Activated B cell treated with CpG ODN at 0.5 μM for 24 hours (primary cell): ENCODE results near the gene DLG4. TPM values are rescaled to one million over a fixed set of nuclear protein-coding genes. Genes with fewer than 3 reads are reported as not detected.

Experiments
- ATAC-seq: fragments of 200-7000 bp; cut with Tn5 transposase; one replicate; pipeline ENCODE4 v1.10.0; 2021; ENCODE audit warnings: low read depth, mild to moderate bottlenecking, moderate library complexity
- CTCF ChIA-PET: fragments of 350-600 bp; sonication (Branson Sonifier 250); formaldehyde crosslinking; loops from one replicate; lab custom pipeline; 2021; ENCODE audit warnings: antibody characterized with exemption; lab: Charles Lee
- POLR2A ChIA-PET: fragments of 350-600 bp; sonication (Branson Sonifier 250); formaldehyde crosslinking; loops from one replicate; lab custom pipeline; 2021; ENCODE audit warnings: antibody characterized with exemption; lab: Charles Lee
- DNase-seq: peaks from one replicate; pipeline ENCODE4 v3.0.0; 2022
- H3K27ac Mint-ChIP-seq: one replicate; pipeline ENCODE4 v1.8.0; 2020; ENCODE audit warnings: mixed read lengths
- H3K27me3 Mint-ChIP-seq: one replicate; pipeline ENCODE4 v1.8.0; 2021; ENCODE audit warnings: mixed read lengths
- H3K36me3 Mint-ChIP-seq: one replicate; pipeline ENCODE4 v1.8.0; 2021; ENCODE audit warnings: low read depth, mixed read lengths
- H3K4me1 Mint-ChIP-seq: one replicate; pipeline ENCODE4 v1.8.0; 2021; ENCODE audit warnings: mixed read lengths
- H3K4me3 Mint-ChIP-seq: one replicate; pipeline ENCODE4 v1.8.0; 2020; ENCODE audit warnings: mild to moderate bottlenecking, mixed read lengths
- H3K9me3 Mint-ChIP-seq: one replicate; pipeline ENCODE4 v1.8.0; 2020; ENCODE audit warnings: mixed read lengths
- intact Hi-C: fragments of 100-400 bp; cut with micrococcal nuclease; formaldehyde crosslinking; loops from one replicate; pipeline ENCODE4 v1.15.1; 2024
- total RNA-seq: library from RNA; stranded (reverse); gene quantifications from 2 replicates; pipeline ENCODE4 v1.2.3, GENCODE V29; 2022
- TF ChIP-seq, protein P1 (sequence below): fragments of 200-600 bp; IDR thresholded peaks from one replicate; pipeline ENCODE4 v1.8.0; 2022; ENCODE audit warnings: antibody characterized with exemption, mild to moderate bottlenecking

DLG4 gene
- total RNA-seq, 1 donor from 2014 or later, result 3.9 TPM

- ChIA-PET POLR2A (interaction anchor here (0.5 to 10.5 kb wide), 12 partner anchors 15 to 353 kb away, joined by 3 to 245 read pairs (median 5); partner anchors contain the start of genes CTDNEP1, DVL2, ELP5 and GABARAP), CTCF (interaction anchor here (0.7 to 2.7 kb wide), 16 partner anchors 12 to 340 kb away, joined by 3 to 24 read pairs (median 3); partner anchors contain the start of genes CLDN7, DVL2, GABARAP and PHF23)
- ATAC-seq, result peak; percentile 39
- no peaks in the 10 kb centered on the region for H3K9me3 Mint-ChIP-seq
- H3K27me3 Mint-ChIP-seq, result no peaks in the 10 kb centered on the region
- H3K27ac Mint-ChIP-seq, result peak overlapping the region; percentile 88
- peak; percentile 39 for DNase-seq
- intact Hi-C loops, result loop anchor here (1.0 kb wide), 3 partner anchors 14 to 76 kb away; partner anchors contain the start of gene DVL2
- H3K4me3 Mint-ChIP-seq, result peak overlapping the region; percentile 96
- H3K4me1 Mint-ChIP-seq, result peaks cover 48% of the 10 kb centered on the region
- TF ChIP-seq, protein P1, sequence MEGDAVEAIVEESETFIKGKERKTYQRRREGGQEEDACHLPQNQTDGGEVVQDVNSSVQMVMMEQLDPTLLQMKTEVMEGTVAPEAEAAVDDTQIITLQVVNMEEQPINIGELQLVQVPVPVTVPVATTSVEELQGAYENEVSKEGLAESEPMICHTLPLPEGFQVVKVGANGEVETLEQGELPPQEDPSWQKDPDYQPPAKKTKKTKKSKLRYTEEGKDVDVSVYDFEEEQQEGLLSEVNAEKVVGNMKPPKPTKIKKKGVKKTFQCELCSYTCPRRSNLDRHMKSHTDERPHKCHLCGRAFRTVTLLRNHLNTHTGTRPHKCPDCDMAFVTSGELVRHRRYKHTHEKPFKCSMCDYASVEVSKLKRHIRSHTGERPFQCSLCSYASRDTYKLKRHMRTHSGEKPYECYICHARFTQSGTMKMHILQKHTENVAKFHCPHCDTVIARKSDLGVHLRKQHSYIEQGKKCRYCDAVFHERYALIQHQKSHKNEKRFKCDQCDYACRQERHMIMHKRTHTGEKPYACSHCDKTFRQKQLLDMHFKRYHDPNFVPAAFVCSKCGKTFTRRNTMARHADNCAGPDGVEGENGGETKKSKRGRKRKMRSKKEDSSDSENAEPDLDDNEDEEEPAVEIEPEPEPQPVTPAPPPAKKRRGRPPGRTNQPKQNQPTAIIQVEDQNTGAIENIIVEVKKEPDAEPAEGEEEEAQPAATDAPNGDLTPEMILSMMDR, result no peak
- H3K36me3 Mint-ChIP-seq, result peaks cover 48% of the 10 kb centered on the region
Measured at GRCh38 chr17:7220593-7221277, 1.1 kb upstream of the DLG4 start.

- peaks cover 36% of the 10 kb centered on the region for H3K36me3 Mint-ChIP-seq
- ChIA-PET CTCF (interaction anchor here (1.2 to 2.7 kb wide), 3 partner anchors 23 to 174 kb away, joined by 4 to 24 read pairs (median 8); partner anchors contain the start of gene GABARAP), POLR2A (interaction anchor here (0.5 to 10.5 kb wide), 17 partner anchors 11 to 623 kb away, joined by 3 to 245 read pairs (median 4); partner anchors contain the start of genes CTDNEP1, DVL2, ELP5 and GABARAP)
- ATAC-seq (no peak), DNase-seq (no peak)
- no peaks in the 10 kb centered on the region for H3K9me3 Mint-ChIP-seq
- peak overlapping the region; percentile 91 for H3K27ac Mint-ChIP-seq
- no peaks in the 10 kb centered on the region for H3K27me3 Mint-ChIP-seq
- peaks cover 59% of the 10 kb centered on the region for H3K4me1 Mint-ChIP-seq
- TF ChIP-seq, protein P1, result no peak
- intact Hi-C loops, result loop anchor here (1.0 to 5.0 kb wide), 2 partner anchors 14 to 133 kb away; partner anchors contain the start of gene KCTD11
- peak overlapping the region; percentile 96 for H3K4me3 Mint-ChIP-seq
Measured at GRCh38 chr17:7219229-7219811, 316 bp downstream of the DLG4 start.

- TF ChIP-seq, protein P1, result no peak
- ATAC-seq (no peak), DNase-seq (no peak)
- peaks cover 65% of the 10 kb centered on the region for H3K4me1 Mint-ChIP-seq
- intact Hi-C loops, result loop anchor here (1.0 to 5.0 kb wide), 2 partner anchors 13 to 134 kb away; partner anchors contain the start of gene KCTD11
- ChIA-PET POLR2A (interaction anchor here (0.6 to 10.5 kb wide), 6 partner anchors 10 to 467 kb away, joined by 3 to 245 read pairs (median 6); partner anchors contain the start of genes DVL2, GABARAP and PHF23), CTCF (interaction anchor here (1.2 kb wide), 1 partner anchor 173 kb away, joined by 4 read pairs; no protein-coding TSS in a partner anchor)
- H3K27ac Mint-ChIP-seq, result peak overlapping the region; percentile 91
- no peaks in the 10 kb centered on the region for H3K9me3 Mint-ChIP-seq
- peaks cover 31% of the 10 kb centered on the region for H3K36me3 Mint-ChIP-seq
- no peaks in the 10 kb centered on the region for H3K27me3 Mint-ChIP-seq
- no peak overlapping the region for H3K4me3 Mint-ChIP-seq
Measured at GRCh38 chr17:7218758-7219157, 878 bp downstream of the DLG4 start.

- H3K9me3 Mint-ChIP-seq, result no peaks in the 10 kb centered on the region
- intact Hi-C loops, result loop anchor here (5.0 kb wide), 1 partner anchor 134 kb away; the partner anchor contains the start of gene KCTD11
- POLR2A ChIA-PET, result interaction anchor here (0.6 to 10.5 kb wide), 3 partner anchors 18 to 314 kb away, joined by 3 to 245 read pairs (median 5); partner anchors contain the start of genes DVL2, GABARAP and PHF23
- H3K4me3 Mint-ChIP-seq, result no peak overlapping the region
- no peaks in the 10 kb centered on the region for H3K27me3 Mint-ChIP-seq
- ATAC-seq (no peak), DNase-seq (no peak)
- CTCF ChIA-PET, result no interaction called here
- TF ChIP-seq, protein P1, result no peak
- no peak overlapping the region for H3K27ac Mint-ChIP-seq
- H3K36me3 Mint-ChIP-seq, result peaks cover 25% of the 10 kb centered on the region
- H3K4me1 Mint-ChIP-seq, result peaks cover 70% of the 10 kb centered on the region
Measured at GRCh38 chr17:7218166-7218565, 1.5 kb downstream of the DLG4 start.
